ENCODE results near the gene RNF220.

RNF220 gene

DNA sequence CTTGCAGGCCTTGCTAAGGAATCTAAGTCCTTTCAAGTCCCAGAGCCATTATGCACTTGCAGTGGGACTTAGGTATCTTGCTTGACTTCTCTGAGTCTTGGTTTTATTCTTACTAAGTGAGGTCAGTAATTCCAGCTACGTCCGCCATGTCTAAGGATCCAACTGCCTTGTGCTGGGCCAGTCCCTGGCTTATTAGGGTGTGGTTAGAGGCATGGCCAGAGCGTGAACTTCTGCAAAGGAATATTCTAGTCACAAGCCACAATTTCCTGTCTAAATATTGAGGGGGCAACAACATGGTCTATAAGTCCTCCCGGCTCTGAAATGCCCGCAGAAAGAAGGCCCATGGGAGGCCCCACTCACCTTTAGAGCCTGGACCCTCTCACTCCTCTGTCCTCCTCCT lies 186.3 kb downstream of the RNF220 start:
- no peak for DNase-seq

DNA sequence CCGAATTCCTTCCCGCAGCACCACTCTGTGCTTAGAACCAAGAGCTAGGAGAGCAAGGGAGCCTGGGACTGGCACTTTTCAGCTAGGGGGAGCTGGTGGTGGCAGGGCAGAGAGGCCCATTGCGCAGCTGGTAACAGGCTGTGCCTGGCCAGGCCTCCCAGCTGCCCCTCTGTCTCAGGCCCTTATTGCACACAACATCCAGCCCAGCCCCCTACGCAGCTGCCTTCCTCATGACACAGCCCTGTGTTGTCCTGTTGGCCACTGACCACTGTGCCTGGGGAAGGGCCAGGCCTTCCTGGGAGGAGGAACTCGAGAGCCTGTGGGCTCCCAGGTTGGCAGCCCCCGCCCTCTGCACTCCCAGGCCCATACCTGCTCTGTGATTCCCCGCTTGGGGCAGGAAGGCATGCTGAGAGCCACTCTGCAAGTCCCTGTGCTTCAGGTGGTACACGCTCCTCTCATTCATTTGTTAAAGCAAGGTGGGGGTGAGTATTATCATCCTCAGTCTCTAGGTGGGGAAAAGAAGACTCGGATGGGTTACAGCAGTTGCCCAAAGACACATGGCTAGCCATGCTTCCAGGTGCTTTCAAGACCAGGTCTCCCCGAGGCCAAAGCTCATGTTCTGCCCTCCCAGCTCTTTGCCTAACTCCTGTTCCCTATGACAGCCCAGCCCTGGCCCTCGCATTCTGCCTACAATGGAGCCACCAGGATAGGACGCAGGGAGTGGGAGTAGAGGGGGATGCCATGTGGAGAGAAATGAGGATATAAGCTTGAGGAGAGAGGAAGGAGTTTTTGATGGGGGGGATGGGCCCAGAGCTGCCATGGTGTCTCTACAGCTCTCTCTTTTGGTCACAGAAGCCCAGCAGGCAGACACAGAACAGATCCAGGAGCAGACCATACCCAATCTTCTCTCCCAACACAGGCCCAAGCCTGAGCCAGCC lies 187.4 kb downstream of the RNF220 start:
- no peak for DNase-seq

DNA sequence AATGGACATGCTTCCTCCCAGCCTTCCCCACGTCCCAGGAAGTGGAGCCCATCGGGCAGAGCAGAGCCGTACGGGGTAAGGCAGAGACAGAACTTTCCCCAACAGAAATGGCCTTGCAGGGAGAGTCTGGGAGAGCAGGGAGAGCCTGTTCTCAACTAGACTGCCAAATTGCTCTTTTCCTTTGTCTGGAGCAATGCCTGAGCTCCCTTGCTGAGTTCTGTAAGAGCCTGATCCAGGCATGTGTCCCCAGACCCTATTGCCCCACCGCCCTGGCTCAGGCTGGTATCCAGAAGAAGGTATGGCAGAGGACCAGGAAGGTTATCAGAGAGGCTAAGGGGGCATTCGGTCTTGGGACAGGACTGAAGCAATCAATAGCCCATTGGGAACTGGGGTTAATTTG lies 189.3 kb downstream of the RNF220 start:
- no peak for DNase-seq

DNA sequence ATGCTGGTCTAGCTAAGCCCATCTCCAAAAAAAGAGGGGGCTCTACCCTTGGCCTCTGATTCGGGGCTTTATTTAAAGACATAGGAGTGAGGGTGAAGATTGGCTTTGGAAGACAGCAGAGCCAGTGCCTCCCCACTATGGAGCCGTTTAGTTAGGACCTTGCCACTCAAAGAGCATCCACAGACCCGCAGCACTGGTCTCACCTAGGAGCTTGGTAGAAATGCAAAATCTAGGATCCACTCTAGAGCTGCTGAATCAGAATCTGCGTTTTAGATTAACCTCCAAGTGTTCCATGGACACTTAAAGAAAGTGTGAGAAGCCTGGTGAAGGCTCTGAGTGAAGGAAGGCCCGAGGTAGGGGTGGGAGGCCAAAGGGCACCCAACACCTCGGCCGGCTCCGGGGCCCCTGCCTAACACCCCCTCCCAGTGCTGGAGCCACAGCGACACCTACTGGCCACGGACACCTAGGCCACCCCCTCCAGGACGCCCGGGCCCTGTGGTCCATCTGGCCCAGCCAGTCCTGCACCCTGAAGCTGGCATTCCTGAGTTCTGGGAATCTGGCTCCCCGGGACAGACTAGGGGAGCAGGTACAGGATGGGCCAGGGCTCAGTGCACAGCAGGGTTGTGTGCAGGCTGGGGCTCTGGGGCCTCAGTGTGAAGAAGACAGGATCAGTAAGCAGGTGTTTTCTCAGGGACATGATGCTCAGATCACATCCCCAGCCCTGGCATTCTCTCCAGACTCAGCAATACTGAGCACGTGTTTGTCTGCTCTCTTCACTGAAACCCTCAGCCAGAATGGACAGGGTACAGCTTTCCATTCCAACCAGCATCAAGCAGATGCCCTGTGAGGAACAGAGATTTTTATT lies 190.0 kb downstream of the RNF220 start:
- peak; percentile 80 for DNase-seq

DNA sequence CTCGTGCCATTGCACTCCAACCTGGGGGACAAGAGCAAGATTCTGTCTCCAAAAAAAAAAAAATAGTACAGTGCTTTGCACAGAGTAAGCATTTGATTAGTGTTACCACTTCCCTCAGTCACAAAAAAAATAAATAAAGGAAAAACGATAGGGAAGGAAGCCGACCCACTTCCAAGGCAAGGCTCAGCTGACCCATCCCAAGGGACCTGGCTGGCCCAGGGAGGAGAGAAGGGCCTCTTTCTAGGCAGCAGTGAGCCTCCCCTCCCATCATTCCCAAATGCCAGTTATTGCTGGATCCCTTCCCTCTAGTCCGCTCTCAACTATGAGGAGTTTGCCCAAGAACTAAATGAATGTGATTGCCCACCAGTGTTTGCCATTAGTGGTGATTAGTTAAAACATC lies 191.5 kb downstream of the RNF220 start:
- DNase-seq: no peak

DNA sequence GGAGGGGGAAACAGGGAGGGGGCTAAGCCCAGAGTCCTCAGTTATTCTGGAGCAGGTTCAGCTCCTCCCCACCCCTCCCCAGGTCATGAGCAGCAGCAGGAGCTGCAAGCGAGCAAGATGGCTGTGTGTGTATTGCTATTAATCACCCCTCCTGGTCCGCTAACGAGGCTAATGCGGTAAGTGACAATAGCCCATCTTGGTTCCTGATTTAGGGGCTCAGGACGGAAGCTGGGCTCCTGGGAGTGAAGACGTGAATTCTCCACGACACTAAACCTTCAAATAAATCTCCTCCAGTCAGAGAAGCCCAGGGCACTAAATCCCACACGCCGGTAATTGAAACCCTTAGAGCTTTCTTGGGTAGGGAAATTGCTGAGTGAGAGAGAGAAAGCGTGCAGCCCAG lies 193.1 kb downstream of the RNF220 start:
- no peak for DNase-seq

DNA sequence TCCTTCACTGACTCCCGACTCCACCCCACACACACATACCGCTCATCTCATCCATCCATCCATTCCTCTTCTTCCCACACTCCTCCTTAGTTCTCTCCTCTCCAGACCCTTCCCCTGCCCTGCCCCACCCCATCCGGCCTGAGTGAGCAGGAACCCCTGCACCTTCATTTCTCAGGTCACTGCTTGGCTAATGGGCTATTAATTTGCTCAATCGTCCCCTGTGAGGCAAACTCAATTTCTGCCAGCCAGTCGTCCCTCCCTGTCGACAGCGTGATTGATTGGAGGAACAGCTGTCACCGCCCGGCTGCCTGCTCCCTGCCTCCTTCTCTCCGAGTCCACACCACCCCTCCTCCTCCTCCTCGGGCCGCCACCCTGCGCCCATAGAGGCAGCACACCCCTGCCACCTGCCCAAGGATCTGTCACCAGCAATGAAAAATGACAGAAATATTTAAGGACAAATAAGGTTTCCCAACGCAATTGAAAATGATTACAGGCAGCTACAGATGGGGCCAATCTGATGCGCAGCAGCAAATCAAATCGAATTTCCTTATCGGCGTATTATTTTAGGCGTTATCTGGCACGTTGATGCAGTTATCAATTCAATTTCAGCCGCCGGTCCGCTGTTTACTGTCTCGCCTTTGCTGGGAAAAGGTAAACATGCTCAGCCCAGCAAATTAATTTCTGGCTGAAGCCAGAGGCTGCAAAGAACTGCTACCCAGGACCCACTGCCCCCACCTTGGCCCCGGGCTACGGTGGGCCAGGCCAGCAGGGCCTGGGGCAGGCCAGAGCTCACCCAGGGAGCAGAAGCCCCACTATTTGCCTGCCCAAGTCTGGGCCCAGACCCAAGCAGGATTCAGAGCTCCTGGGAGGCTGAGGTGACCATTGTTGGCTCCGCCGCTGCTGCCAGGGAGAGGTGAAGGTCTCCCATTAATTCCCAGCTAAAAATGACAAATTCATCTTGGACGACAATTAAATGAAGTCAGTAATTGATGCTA lies 197.9 kb downstream of the RNF220 start:
- no peak for DNase-seq

DNA sequence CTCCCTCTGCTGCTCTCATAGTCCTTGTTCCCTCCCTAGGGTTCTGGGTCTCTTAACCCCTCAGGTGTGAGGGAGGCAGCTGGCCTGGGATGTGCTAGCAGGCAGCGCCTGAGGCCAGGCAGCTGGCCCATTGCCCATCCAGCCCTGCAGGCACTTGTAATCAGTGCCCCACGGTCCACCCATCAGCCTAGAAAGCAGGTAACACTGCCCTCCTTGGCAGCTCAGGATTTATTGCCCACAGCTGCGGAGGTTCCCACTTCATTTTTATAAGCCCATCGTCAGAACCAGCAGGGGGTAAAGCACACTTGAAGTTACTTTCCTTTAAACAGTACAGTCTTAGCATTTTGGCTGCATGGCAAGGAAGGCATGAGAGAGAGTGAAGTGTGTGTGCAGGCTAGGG lies 198.7 kb downstream of the RNF220 start:
- no peak for DNase-seq

DNA sequence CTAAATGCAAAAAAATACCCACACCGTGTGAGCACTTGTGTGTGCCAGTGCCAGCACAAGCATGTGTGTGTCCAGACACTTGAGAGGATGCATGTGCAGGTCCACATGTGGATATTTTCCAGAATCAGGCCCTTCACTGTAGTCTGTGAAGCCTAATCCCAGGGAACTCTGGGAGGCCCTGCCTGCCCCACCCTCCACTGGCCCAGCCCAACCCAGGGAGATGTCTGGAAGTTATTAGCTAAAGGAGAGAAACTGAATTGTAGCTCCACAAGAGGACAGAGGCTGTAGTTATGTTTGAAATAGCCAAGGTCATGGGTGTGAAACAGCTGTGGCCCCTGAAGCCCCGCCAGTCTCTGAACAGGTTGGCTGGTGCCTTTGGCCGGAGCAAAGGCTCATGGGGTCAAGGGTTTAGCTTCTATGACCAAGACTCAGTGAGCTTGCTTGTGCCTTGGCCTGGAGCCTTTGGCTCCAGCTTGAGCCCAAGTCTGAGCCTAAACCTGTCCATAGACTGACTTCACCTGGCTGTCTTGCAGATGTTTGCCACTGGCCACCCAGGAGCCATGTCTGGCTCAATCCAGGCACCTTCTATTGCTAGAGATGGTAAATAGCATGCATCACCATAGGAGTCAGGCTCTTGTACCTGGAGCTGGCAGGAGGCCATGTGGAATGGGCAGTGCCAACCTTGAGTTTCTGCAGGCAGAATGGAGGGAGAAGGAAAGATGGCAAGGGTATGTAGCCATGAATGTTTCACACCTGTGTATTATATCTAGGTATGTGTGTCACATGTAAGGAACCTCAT lies 199.3 kb downstream of the RNF220 start:
- DNase-seq: no peak

DNA sequence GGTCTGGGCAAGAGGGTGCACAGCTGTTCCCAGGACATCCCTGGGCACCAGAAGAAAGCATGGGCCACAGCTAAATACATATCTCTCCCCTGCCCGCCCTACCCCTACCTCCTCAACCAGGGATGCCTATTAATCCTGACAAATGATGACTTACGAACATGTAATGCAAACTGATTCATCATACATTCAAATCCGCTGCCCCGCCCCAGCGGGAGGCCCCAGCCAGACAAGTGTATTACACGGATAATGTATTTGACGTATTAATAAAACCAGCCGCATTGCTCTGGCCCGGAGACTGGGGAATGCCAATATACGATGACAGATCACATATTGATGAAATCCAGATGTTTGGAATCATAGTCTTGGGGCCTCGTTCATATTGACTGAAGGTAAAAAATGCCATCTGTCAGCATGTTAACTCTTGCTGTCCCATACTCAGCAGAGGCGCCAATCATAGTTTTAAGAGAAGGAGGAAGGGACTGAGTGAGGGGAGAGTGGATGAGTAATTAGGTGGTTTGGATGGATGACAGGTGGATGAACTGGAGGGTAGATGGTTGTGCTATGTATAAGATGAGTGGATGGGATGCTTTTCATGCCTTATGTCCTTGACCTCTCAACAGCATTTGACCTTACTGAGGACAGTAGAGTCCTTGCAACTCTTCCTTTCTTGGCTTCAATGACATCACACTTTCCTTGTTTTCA lies 201.0 kb downstream of the RNF220 start:
- DNase-seq: no peak

DNA sequence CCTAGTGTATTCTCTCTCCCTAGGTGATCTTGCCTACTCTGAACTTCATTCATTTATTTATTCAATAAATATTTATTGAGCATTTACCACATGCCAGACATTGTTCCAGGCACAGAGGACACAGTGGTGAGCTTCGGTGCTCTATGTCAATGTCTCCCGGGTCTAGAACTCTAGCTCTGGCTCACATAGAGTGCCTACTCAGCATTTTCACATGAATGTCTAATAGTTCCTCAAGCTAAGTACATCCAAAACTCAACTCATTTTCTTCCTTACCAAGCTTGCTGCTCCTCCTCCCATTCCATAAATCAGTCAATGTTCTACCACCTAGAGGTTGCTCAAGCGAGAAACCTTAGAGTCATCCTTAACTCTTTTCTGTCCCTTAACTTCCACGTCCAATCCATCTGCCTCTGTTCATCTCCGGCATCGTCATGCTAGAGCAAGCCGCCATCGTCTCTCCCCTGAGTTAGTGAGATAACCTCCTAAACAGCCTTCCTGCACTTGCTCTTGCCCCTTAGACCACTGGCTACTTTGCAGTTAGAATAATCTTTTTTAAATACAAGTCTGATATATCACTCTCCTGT lies 201.7 kb downstream of the RNF220 start:
- DNase-seq: no peak

DNA sequence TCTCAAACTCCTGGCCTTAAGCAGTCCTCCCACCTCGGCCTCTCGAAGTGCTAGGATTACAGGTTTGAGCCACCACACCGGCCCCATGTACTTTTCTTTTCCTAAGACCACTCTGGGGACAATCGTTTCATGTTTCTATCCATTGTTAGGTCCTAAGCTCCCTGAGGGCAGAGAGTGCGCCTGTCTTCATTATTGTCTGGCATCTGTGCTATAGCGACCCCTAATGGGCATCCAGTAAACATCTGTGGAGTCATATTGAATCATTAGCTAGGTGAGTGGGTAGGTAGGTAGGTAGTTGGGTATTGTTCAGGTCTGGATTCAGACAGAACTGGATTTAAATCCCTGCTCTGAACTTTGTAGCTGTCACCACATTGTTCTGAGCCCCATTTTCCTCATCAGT lies 203.1 kb downstream of the RNF220 start:
- DNase-seq: no peak

DNA sequence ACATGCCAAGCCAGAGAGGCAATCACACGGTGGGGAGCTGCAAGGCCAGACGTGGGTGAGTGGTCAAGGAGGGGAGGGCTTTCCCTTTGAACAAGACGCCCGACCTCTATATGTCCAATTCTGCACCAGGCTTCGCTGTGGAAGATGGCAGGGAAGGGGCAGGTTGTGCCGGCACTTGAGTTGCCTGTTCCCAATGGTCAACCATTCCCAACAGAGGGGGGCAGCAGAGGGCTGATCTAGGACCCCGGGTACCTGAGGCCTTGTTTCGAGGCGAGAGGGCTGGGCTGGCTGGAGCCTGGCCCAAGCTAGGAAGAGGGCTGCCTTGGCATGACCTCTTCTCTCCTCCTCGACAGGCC lies 204.3 kb downstream of the RNF220 start:
- peak; percentile 47 for DNase-seq

DNA sequence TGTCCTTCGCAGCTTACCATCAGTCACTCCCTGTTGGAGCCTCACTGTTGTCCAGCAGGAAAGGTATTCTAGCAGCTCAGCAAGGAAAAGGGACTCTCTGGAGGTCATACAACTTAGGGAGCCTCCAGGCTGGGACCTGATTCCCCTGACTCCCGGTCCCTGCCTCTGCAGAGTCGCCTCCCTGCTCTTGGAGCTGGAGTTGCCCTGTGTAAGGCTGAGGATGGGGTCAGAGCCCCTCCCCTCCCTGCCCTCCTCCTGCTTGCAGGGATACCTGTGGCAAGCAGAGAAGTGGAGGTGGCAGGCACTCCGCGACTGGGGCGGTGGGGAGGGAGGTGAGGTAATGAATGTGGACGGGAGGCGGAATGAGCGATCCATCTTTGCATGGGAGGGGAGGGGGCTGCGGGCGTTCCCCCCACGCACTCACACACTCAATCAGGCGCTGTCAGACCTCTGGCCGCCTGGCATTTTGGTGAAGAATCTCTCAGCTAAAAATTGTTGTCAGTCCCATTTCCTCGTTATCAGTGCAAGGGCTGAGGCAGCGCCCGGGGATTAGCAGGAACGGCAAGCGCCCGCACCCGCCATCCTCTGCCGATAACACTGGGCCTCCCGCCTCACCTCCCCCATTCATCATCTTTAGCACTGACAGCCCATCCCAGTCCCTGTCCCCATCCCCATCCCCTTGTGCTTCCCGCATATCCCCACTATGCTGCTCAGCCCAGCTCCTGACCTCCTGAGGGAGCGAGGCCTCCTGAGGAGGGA lies 204.9 kb downstream of the RNF220 start:
- DNase-seq: no peak

DNA sequence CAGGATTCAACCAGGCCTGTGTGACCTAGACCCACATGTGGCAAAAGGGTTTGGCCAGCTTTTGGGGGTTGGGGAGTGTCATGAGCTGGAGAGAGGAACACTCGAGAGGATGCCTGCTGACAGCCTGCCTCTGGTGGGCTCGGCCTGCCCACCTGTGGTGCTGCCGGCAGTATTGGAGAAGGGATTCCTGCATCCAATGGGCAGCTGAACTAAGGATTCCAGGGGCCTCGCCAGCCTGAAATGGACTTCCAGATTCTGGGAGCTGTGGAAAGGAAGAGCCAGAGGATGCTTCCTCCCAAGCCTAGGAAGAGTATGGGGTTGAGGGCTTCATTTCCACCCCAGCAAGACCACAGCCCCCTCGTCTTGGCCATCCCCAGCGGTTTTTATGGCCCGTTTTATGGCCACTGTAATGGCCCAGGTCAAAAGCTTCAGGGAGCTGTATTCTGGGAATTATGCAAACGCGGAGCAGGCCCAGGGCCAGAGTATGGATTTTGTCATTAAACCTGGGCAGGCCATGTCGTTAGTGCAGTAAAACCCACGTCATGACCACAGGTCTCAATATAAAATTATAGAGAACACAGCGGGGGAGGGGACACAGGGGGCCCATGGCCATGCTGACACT lies 205.6 kb downstream of the RNF220 start:
- no peak for DNase-seq

DNA sequence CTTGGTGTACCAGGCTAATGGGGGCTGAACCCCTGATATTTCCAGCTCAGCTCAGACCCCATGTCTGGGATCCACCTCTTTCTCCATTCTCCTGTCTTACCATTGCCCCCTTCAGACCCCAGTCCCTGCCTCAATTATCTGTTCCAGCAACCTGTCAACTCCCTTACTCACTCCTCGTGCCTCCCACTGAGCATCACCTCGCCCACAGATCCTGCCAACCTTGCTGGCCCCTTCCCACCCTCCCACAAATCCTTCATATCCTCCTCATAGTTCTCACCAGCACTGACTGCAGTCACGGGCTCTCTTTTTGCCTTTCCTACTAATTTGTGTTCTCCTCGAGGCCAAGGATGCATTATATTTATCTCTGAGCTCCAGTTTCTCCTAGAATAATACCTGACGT lies 206.4 kb downstream of the RNF220 start:
- DNase-seq: no peak

DNA sequence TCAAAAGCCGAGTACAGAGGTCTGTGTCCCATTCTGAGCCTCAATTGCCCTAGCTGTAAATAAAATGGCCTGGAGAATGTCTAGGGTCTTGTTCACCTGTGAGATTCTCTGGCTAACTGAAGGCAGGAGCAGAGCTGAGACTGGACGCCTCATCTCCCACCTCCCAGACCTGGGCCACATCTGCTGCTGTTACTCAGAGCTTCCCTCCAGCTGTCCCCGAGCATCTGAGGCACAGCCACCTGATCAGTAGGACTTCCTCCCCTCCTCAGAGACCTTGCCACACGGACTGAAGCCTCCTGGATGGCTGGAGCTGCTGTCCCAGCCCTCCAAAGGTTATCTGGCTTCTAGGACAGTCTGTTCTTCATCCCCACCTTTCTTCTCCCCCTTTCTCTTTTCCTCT lies 206.8 kb downstream of the RNF220 start:
- no peak for DNase-seq

DNA sequence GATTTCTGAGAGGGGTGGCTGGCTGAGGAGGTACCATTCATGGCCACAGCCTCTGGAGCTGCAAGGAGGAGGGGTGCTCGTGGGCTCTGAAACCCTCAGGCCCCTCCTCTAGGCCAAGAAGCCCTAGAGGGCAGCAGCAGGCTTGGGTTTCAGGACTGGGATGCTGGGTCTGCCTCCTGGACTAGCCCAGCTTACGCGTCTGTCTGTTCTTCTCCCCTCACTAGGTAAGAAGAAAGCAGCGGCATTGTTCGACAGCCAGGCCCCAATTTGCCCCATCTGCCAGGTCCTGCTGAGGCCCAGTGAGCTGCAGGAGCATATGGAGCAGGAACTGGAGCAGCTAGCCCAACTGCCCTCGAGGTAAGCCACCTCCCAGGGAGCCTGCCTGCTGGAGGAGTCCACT lies 208.9 kb downstream of the RNF220 start:
- DNase-seq: no peak

DNA sequence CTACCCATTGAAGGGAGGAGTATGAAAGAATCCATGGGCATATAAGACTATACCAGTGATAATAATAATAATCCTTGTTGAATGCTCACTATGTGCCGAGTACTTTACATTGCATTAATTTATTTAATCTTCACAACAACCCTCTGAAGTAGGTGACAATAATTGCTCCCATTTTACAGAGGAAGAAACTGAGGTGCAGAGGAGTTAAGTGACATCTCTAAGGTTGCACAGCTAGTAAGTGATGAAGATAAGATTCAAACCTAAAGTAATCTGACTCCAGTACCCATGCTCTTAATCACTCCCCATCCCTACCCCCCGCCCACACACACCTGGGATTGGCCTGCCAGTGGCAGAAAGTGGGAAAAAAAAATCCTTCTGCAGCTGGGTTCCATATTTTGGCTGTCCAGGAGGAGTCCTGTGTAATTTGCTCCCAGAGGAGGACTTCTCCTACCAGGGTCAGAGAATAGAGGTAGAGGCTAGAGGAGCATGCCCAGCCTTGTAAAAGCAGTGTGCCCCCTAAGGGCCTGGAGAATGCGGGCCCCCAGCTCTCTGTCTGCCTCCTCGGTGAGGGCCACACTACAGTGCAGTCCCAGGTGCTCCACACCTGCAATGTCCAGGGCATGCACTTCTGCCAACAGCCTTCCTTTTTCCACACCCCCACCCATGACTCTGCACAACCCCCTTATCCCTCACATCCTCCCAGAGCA lies 211.4 kb downstream of the RNF220 start:
- no peak for DNase-seq
